GM12878 (cell line): Measurements from ENCODE around the gene CYP1A2.
A peak's percentile ranks its signal among the peaks of the same experiment; 100 is the strongest.

Experiments
- EP300 ChIP-seq, 2 experiments: fragments of 150-350 bp in 1 of 2; IDR thresholded peaks; 2 replicates each; pipeline ENCODE4 v1.6.1; 2011 to 2012; ENCODE audit warnings: low read depth in 2 of 2, low read length in 2 of 2, borderline replicate concordance in 1 of 2, improper control_type of control experiment in 1 of 2, inconsistent platforms in 1 of 2; ENCODE audit not compliant: control insufficient read depth in 1 of 2
- REST ChIP-seq: IDR thresholded peaks from 2 replicates; pipeline ENCODE4 v1.6.1; 2012; ENCODE audit warnings: mild to moderate bottlenecking, low read depth, low read length
- SRF ChIP-seq, 2 experiments: IDR thresholded peaks; 2 replicates each; pipeline ENCODE4 v1.6.1; 2011; ENCODE audit warnings: low read depth in 2 of 2, low read length in 2 of 2, mild to moderate bottlenecking in 1 of 2, moderate library complexity in 1 of 2
- YY1 ChIP-seq: IDR thresholded peaks from 2 replicates; pipeline ENCODE4 v1.6.1; 2011; ENCODE audit warnings: low read depth, mild to moderate bottlenecking, low read length
- TF ChIP-seq, protein P1 (sequence below), 3 experiments: IDR thresholded peaks in 2 of 3; conservative IDR thresholded peaks in 1 of 3; 2 replicates each; pipeline ENCODE4 v1.5.1; 2011; ENCODE audit warnings: low read depth in 3 of 3, low read length in 3 of 3, mild to moderate bottlenecking in 3 of 3, control low read depth in 2 of 3, moderate library complexity in 2 of 3, inconsistent platforms in 1 of 3, mixed read lengths in 1 of 3; ENCODE audit not compliant: control insufficient read depth in 2 of 3, insufficient read depth in 1 of 3; ENCODE audit errors: extremely low read depth in 1 of 3
- TF ChIP-seq, protein P2 (sequence below): IDR thresholded peaks from 2 replicates; pipeline ENCODE4 v1.6.1; 2012; ENCODE audit warnings: low read length, inconsistent platforms
- TF ChIP-seq, protein P3 (sequence below): IDR thresholded peaks from 2 replicates; pipeline ENCODE4 v1.6.1; 2011; ENCODE audit warnings: low read depth, low read length, improper control_type of control experiment, borderline replicate concordance

GRCh38 chr15:74780523-74781430 lies 32.1 kb downstream of the CYP1A2 start:
- TF ChIP-seq, protein P1, sequence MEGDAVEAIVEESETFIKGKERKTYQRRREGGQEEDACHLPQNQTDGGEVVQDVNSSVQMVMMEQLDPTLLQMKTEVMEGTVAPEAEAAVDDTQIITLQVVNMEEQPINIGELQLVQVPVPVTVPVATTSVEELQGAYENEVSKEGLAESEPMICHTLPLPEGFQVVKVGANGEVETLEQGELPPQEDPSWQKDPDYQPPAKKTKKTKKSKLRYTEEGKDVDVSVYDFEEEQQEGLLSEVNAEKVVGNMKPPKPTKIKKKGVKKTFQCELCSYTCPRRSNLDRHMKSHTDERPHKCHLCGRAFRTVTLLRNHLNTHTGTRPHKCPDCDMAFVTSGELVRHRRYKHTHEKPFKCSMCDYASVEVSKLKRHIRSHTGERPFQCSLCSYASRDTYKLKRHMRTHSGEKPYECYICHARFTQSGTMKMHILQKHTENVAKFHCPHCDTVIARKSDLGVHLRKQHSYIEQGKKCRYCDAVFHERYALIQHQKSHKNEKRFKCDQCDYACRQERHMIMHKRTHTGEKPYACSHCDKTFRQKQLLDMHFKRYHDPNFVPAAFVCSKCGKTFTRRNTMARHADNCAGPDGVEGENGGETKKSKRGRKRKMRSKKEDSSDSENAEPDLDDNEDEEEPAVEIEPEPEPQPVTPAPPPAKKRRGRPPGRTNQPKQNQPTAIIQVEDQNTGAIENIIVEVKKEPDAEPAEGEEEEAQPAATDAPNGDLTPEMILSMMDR (IDR thresholded peaks at IDR 0.05 in 2 of 3, conservative IDR thresholded peaks at IDR 0.05 in 1 of 3; ENCODE audit: control insufficient read depth in 2 of 3, extremely low read depth in 1 of 3, insufficient read depth in 1 of 3, low read depth in 3 of 3, low read length in 3 of 3): no peak
- TF ChIP-seq, protein P2, sequence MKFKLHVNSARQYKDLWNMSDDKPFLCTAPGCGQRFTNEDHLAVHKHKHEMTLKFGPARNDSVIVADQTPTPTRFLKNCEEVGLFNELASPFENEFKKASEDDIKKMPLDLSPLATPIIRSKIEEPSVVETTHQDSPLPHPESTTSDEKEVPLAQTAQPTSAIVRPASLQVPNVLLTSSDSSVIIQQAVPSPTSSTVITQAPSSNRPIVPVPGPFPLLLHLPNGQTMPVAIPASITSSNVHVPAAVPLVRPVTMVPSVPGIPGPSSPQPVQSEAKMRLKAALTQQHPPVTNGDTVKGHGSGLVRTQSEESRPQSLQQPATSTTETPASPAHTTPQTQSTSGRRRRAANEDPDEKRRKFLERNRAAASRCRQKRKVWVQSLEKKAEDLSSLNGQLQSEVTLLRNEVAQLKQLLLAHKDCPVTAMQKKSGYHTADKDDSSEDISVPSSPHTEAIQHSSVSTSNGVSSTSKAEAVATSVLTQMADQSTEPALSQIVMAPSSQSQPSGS: no peak
- TF ChIP-seq EP300 (IDR thresholded peaks at IDR 0.05; ENCODE audit: borderline replicate concordance in 1 of 2, control insufficient read depth in 1 of 2, low read depth in 2 of 2, low read length in 2 of 2) (0 out of 4 replicates have a peak, but pooled peaks have one; percentile 9 to 27), REST (no peak), SRF (IDR thresholded peaks at IDR 0.05; ENCODE audit: low read depth in 2 of 2, low read length in 2 of 2) (no peak), YY1 (no peak)
- TF ChIP-seq, protein P3, sequence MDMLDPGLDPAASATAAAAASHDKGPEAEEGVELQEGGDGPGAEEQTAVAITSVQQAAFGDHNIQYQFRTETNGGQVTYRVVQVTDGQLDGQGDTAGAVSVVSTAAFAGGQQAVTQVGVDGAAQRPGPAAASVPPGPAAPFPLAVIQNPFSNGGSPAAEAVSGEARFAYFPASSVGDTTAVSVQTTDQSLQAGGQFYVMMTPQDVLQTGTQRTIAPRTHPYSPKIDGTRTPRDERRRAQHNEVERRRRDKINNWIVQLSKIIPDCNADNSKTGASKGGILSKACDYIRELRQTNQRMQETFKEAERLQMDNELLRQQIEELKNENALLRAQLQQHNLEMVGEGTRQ: no peak
